Stimulated activated CD4-positive, alpha-beta T cell treated with anti-CD3 and anti-CD28 coated beads, Interleukin-4, amount 100 ng/mL, for 24 hours (primary cell): Measurements from ENCODE around the gene LAPTM4A.
"Not testable (repeated sequence)": the region's sequence is repeated elsewhere in the genome, so short reads cannot be mapped to it uniquely, and the experiment has no call there.

ENCODE experiments used
- DNase-seq: peaks from one replicate; pipeline ENCODE4 v3.0.0-alpha.2; 2020

The LAPTM4A gene

GRCh38 chr2:20074901-20075300, 23.5 kb upstream of the LAPTM4A start:
- DNase-seq, result no peak

- DNase-seq, result not testable (repeated sequence)
Observed at GRCh38 chr2:20074046-20074648, 22.7 kb upstream of the LAPTM4A start.

GRCh38 chr2:20073460-20073859, 22.0 kb upstream of the LAPTM4A start:
- no peak for DNase-seq

- DNase-seq, result no peak
Observed at GRCh38 chr2:20072436-20073158, 21.2 kb upstream of the LAPTM4A start.

- no peak for DNase-seq
Observed at GRCh38 chr2:20071397-20072383, 20.3 kb upstream of the LAPTM4A start.

- no peak for DNase-seq
Observed at GRCh38 chr2:20069756-20070155, 18.3 kb upstream of the LAPTM4A start.

- no peak for DNase-seq
Observed at GRCh38 chr2:20067992-20068584, 16.7 kb upstream of the LAPTM4A start.

- no peak for DNase-seq
Observed at GRCh38 chr2:20065885-20066602, 14.6 kb upstream of the LAPTM4A start.

- DNase-seq, result no peak
Observed at GRCh38 chr2:20064841-20065240, 13.4 kb upstream of the LAPTM4A start.

- no peak for DNase-seq
Observed at GRCh38 chr2:20064421-20064820, 13.0 kb upstream of the LAPTM4A start.

- no peak for DNase-seq
Observed at GRCh38 chr2:20062615-20063545, 11.5 kb upstream of the LAPTM4A start.

GRCh38 chr2:20061940-20062339, 10.5 kb upstream of the LAPTM4A start:
- no peak for DNase-seq

GRCh38 chr2:20061476-20061875, 10.0 kb upstream of the LAPTM4A start:
- DNase-seq, result no peak

GRCh38 chr2:20060106-20060505, 8.7 kb upstream of the LAPTM4A start:
- no peak for DNase-seq

- no peak for DNase-seq
Observed at GRCh38 chr2:20057268-20057667, 5.8 kb upstream of the LAPTM4A start.

- DNase-seq, result no peak
Observed at GRCh38 chr2:20054931-20055330, 3.5 kb upstream of the LAPTM4A start.

GRCh38 chr2:20054119-20054518, 2.7 kb upstream of the LAPTM4A start:
- no peak for DNase-seq

GRCh38 chr2:20052861-20053281, 1.4 kb upstream of the LAPTM4A start:
- DNase-seq, result no peak

GRCh38 chr2:20052229-20052851, 912 bp upstream of the LAPTM4A start:
- no peak for DNase-seq

GRCh38 chr2:20050646-20051531, 539 bp downstream of the LAPTM4A start:
- DNase-seq, result peak; percentile 25
